Measurements from ENCODE around the gene TTC38. TPM values are rescaled to one million over a fixed set of nuclear protein-coding genes. Genes with fewer than 3 reads are reported as not detected.

TTC38 gene
- total and polyA plus RNA-seq, 2 donors (not counting 3 experiments of a cell fraction or from before 2014, with no cell fraction given) = 31.6 to 39.7 TPM

- no peaks in the 10 kb centered on the region for H3K9me3 ChIP-seq (replicated peaks; ENCODE audit: control insufficient read depth, insufficient read depth, low read length)
- intact Hi-C loops (cut with micrococcal nuclease) = no loop called here
- H3K27me3 ChIP-seq (ENCODE audit: control insufficient read depth in 2 of 2, insufficient read depth in 2 of 2, low read length in 2 of 2) = no peaks in the 10 kb centered on the region
- H3K9me1 ChIP-seq (replicated peaks; ENCODE audit: control insufficient read depth, extremely low read depth, insufficient read depth, low read length) = no peaks in the 10 kb centered on the region
- H3K36me3 ChIP-seq (ENCODE audit: control insufficient read depth in 2 of 2, extremely low read depth in 1 of 2, insufficient read depth in 2 of 2, low read length in 2 of 2) = no peaks in the 10 kb centered on the region
- DNase-seq (ENCODE audit: low read depth, low spot score) (no peak), FAIRE-seq (no peak)
- no peak overlapping the region for H2AFZ ChIP-seq (ENCODE audit: low read depth, low read length)
- no TSS peak for BruUV-seq (replicated peaks)
- no peaks in the 10 kb centered on the region for H3K4me1 ChIP-seq (ENCODE audit: control insufficient read depth, extremely low read depth, insufficient read depth, low read length)
- CTCF ChIA-PET = interaction anchor here (0.5 kb wide), 1 partner anchor 308 kb away, joined by 3 read pairs; no protein-coding TSS in a partner anchor
- dilution Hi-C loops (cut with MboI; ENCODE audit: extremely low pct_ligation_motif_present, low sequenced_read_pairs) = no loop called here
- H3K79me2 ChIP-seq (ENCODE audit: control insufficient read depth, insufficient read depth, low read length) = no peaks in the 10 kb centered on the region
- H3K9ac ChIP-seq (replicated peaks; ENCODE audit: extremely low read depth, insufficient read depth, low read length) = no peak overlapping the region
- no peak overlapping the region for H3K4me3 ChIP-seq (replicated peaks in 1 of 3; ENCODE audit: insufficient read depth in 1 of 3, low read depth in 1 of 3, low read length in 3 of 3)
- no peak overlapping the region for H3K4me2 ChIP-seq (ENCODE audit: insufficient read depth, low read length)
- TF ChIP-seq POLR2A (IDR thresholded peaks at IDR 0.05; ENCODE audit: low read depth, low read length) (no peak), GATA2 (IDR thresholded peaks at IDR 0.05; ENCODE audit: insufficient read depth, insufficient read length, low read depth, low read length) (no peak), POLR2AphosphoS5 (IDR thresholded peaks at IDR 0.05; ENCODE audit: insufficient read depth, low read depth, low read length) (no peak), FOS (IDR thresholded peaks at IDR 0.05; ENCODE audit: borderline replicate concordance, insufficient read depth, low read length) (no peak)
- H4K20me1 ChIP-seq (replicated peaks; ENCODE audit: control insufficient read depth, extremely low read depth, insufficient read depth, low read length) = no peaks in the 10 kb centered on the region
- POLR2A ChIA-PET = interaction anchor here (0.7 kb wide), 1 partner anchor 20 kb away, joined by 11 read pairs; no protein-coding TSS in a partner anchor
- H3K27ac ChIP-seq (ENCODE audit: insufficient read depth, low read depth, low read length) = no peak overlapping the region
Measured at GRCh38 chr22:46224898-46225290, 42.9 kb upstream of the TTC38 start.

- no peak for FAIRE-seq
- intact Hi-C loops (cut with micrococcal nuclease) (no loop called here), dilution Hi-C loops (cut with MboI; ENCODE audit: extremely low pct_ligation_motif_present, low sequenced_read_pairs) (no loop called here)
- Histone ChIP-seq H3K79me2 (ENCODE audit: control insufficient read depth, insufficient read depth, low read length) (no peaks in the 10 kb centered on the region), H4K20me1 (replicated peaks; ENCODE audit: control insufficient read depth, extremely low read depth, insufficient read depth, low read length) (no peaks in the 10 kb centered on the region), H3K4me1 (ENCODE audit: control insufficient read depth, extremely low read depth, insufficient read depth, low read length) (no peaks in the 10 kb centered on the region), H3K27me3 (ENCODE audit: control insufficient read depth in 2 of 2, insufficient read depth in 2 of 2, low read length in 2 of 2) (no peaks in the 10 kb centered on the region), H3K9me3 (replicated peaks; ENCODE audit: control insufficient read depth, insufficient read depth, low read length) (no peaks in the 10 kb centered on the region), H3K4me3 (replicated peaks in 1 of 3; ENCODE audit: insufficient read depth in 1 of 3, low read depth in 1 of 3, low read length in 3 of 3) (no peak overlapping the region), H3K36me3 (ENCODE audit: control insufficient read depth in 2 of 2, extremely low read depth in 1 of 2, insufficient read depth in 2 of 2, low read length in 2 of 2) (no peaks in the 10 kb centered on the region), H3K9ac (replicated peaks; ENCODE audit: extremely low read depth, insufficient read depth, low read length) (no peak overlapping the region), H3K9me1 (replicated peaks; ENCODE audit: control insufficient read depth, extremely low read depth, insufficient read depth, low read length) (no peaks in the 10 kb centered on the region), H2AFZ (ENCODE audit: low read depth, low read length) (no peak overlapping the region), H3K4me2 (ENCODE audit: insufficient read depth, low read length) (no peak overlapping the region), H3K27ac (ENCODE audit: insufficient read depth, low read depth, low read length) (no peak overlapping the region)
- ChIA-PET CTCF (no interaction called here), POLR2A (no interaction called here)
- DNase-seq (ENCODE audit: low read depth, low spot score) = no peak
- TF ChIP-seq JUN (IDR thresholded peaks at IDR 0.05; ENCODE audit: borderline replicate concordance, insufficient read depth, insufficient read length, low read depth) = no peak
- TF ChIP-seq POLR2A (IDR thresholded peaks at IDR 0.05; ENCODE audit: low read depth, low read length) = no peak
- TF ChIP-seq MYC (IDR thresholded peaks at IDR 0.05; ENCODE audit: low read depth, low read length) = no peak
- no peak for TF ChIP-seq GATA2 (IDR thresholded peaks at IDR 0.05; ENCODE audit: insufficient read depth, insufficient read length, low read depth, low read length)
- no peak for TF ChIP-seq MAX (IDR thresholded peaks at IDR 0.05; ENCODE audit: insufficient read depth, insufficient read length)
- no peak for TF ChIP-seq CTCF (IDR thresholded peaks at IDR 0.05; ENCODE audit: extremely low read depth in 1 of 2, insufficient read depth in 1 of 2, low read depth in 1 of 2, low read length in 2 of 2)
- TF ChIP-seq EZH2 (IDR thresholded peaks at IDR 0.05; ENCODE audit: borderline replicate concordance, low read depth, low read length, severe bottlenecking) = no peak
- TF ChIP-seq FOS (IDR thresholded peaks at IDR 0.05; ENCODE audit: borderline replicate concordance, insufficient read depth, low read length) = no peak
- no peak for TF ChIP-seq POLR2AphosphoS5 (IDR thresholded peaks at IDR 0.05; ENCODE audit: insufficient read depth, low read depth, low read length)
- no TSS peak for BruUV-seq (replicated peaks)
Measured at GRCh38 chr22:46225631-46226030, 42.2 kb upstream of the TTC38 start.

Data from endothelial cell of umbilical vein (primary cell).